Mesendoderm (in vitro differentiated cells): ENCODE results near the gene CCDC13.

Source experiments
- DNase-seq: peaks from one replicate; pipeline ENCODE4 v3.0.0; 2013
- H2AK5ac ChIP-seq: 2 replicates; pipeline ENCODE4 v1.6.1; 2013; ENCODE audit warnings: low read length, inconsistent platforms
- H2BK120ac ChIP-seq: 2 replicates; pipeline ENCODE4 v1.6.1; 2013; ENCODE audit warnings: low read depth, mild to moderate bottlenecking, low read length, moderate library complexity, mixed read lengths
- H2BK15ac ChIP-seq: replicated peaks from 2 replicates; pipeline ENCODE4 v1.6.1; 2013; ENCODE audit warnings: low read depth, mild to moderate bottlenecking, moderate library complexity
- H2BK5ac ChIP-seq: 2 replicates; pipeline ENCODE4 v1.6.1; 2013; ENCODE audit warnings: low read length, inconsistent platforms
- H3K18ac ChIP-seq: 2 replicates; pipeline ENCODE4 v1.6.1; 2013; ENCODE audit warnings: mild to moderate bottlenecking, low read length, mixed read lengths
- H3K23ac ChIP-seq: one replicate; pipeline ENCODE4 v1.6.1; 2013; ENCODE audit warnings: low read length
- H3K27ac ChIP-seq: 2 replicates; pipeline ENCODE4 v1.5.1; 2013; ENCODE audit warnings: low read depth, mild to moderate bottlenecking, inconsistent platforms, low read length, moderate library complexity
- H3K27me3 ChIP-seq: 2 replicates; pipeline ENCODE4 v1.6.1; 2013; ENCODE audit warnings: low read length, control low read depth, mild to moderate bottlenecking, inconsistent platforms; ENCODE audit not compliant: insufficient read depth, poor library complexity
- H3K36me3 ChIP-seq: 2 replicates; pipeline ENCODE4 v1.6.1; 2013; ENCODE audit warnings: low read length, inconsistent platforms; ENCODE audit not compliant: control insufficient read depth, insufficient read depth
- H3K4ac ChIP-seq: one replicate; pipeline ENCODE4 v1.6.1; 2013; ENCODE audit warnings: low read depth, mild to moderate bottlenecking, low read length, moderate library complexity
- H3K4me1 ChIP-seq: 2 replicates; pipeline ENCODE4 v1.6.1; 2013; ENCODE audit warnings: low read depth, low read length, inconsistent platforms; ENCODE audit not compliant: control insufficient read depth
- H3K4me2 ChIP-seq: 2 replicates; pipeline ENCODE4 v1.6.1; 2013; ENCODE audit warnings: low read length
- H3K4me3 ChIP-seq: 2 replicates; pipeline ENCODE4 v1.5.1; 2013; ENCODE audit warnings: mild to moderate bottlenecking, low read length
- H3K56ac ChIP-seq: one replicate; pipeline ENCODE4 v1.6.1; 2013; ENCODE audit warnings: low read length
- H3K79me1 ChIP-seq: 2 replicates; pipeline ENCODE4 v1.6.1; 2013; ENCODE audit warnings: low read length, inconsistent platforms
- H3K79me2 ChIP-seq: 2 replicates; pipeline ENCODE4 v1.6.1; 2013; ENCODE audit warnings: mild to moderate bottlenecking, low read length; ENCODE audit not compliant: control insufficient read depth, insufficient read depth
- H3K9ac ChIP-seq: 2 replicates; pipeline ENCODE4 v1.6.1; 2013; ENCODE audit warnings: low read length, inconsistent platforms
- H4K5ac ChIP-seq: one replicate; pipeline ENCODE4 v1.6.1; 2013; ENCODE audit warnings: low read length
- H4K8ac ChIP-seq: one replicate; pipeline ENCODE4 v1.6.1; 2013; ENCODE audit warnings: low read depth, mild to moderate bottlenecking, control low read depth, low read length, moderate library complexity
- WGBS: extraction: QIAGEN DNeasy Blood & Tissue Kit; methylation state at CpG from one replicate; pipeline ENCODE4 v1.1.7; 2013; ENCODE audit warnings: low lambda C conversion rate, missing lambda C conversion rate; ENCODE audit not compliant: insufficient coverage; ENCODE audit errors: extremely low coverage; 5-methylcytosine and 5-hydroxymethylcytosine counted together

The CCDC13 gene

GRCh38 chr3:42780892-42781700 is 8.0 kb upstream of the CCDC13 start:
- no peak overlapping the region for H2BK5ac ChIP-seq
- H3K27ac ChIP-seq = no peak overlapping the region
- H3K4ac ChIP-seq = no peak overlapping the region
- H2BK120ac ChIP-seq = no peak overlapping the region
- no peaks in the 10 kb centered on the region for H3K4me1 ChIP-seq
- DNase-seq = peak; percentile 79
- H3K4me3 ChIP-seq = no peak overlapping the region
- H4K5ac ChIP-seq = no peak overlapping the region
- no peak overlapping the region for H2AK5ac ChIP-seq
- H3K23ac ChIP-seq = no peak overlapping the region
- no CpG with 5 or more reads among the region's 11 CpGs for WGBS
- H3K4me2 ChIP-seq = no peak overlapping the region
- H2BK15ac ChIP-seq = no peak overlapping the region
- H3K18ac ChIP-seq = no peak overlapping the region
- no peak overlapping the region for H4K8ac ChIP-seq
- H3K36me3 ChIP-seq = peaks cover 2% of the 10 kb centered on the region
- no peak overlapping the region for H3K9ac ChIP-seq
- H3K27me3 ChIP-seq = no peaks in the 10 kb centered on the region
- H3K79me1 ChIP-seq = no peaks in the 10 kb centered on the region
- H3K79me2 ChIP-seq = no peaks in the 10 kb centered on the region
- no peak overlapping the region for H3K56ac ChIP-seq

GRCh38 chr3:42780398-42780797 is 7.3 kb upstream of the CCDC13 start:
- Histone ChIP-seq H3K23ac (no peak overlapping the region), H3K79me2 (no peaks in the 10 kb centered on the region), H3K4me3 (no peak overlapping the region), H4K8ac (no peak overlapping the region), H2BK5ac (no peak overlapping the region), H2AK5ac (no peak overlapping the region), H3K56ac (no peak overlapping the region), H2BK15ac (no peak overlapping the region), H3K27me3 (no peaks in the 10 kb centered on the region), H3K4me2 (no peak overlapping the region), H3K27ac (no peak overlapping the region), H3K36me3 (peaks cover 2% of the 10 kb centered on the region), H3K79me1 (no peaks in the 10 kb centered on the region), H3K4me1 (no peaks in the 10 kb centered on the region), H3K4ac (no peak overlapping the region), H3K9ac (no peak overlapping the region), H3K18ac (no peak overlapping the region), H2BK120ac (no peak overlapping the region), H4K5ac (no peak overlapping the region)
- no peak for DNase-seq
- no CpG with 5 or more reads among the region's 3 CpGs for WGBS

GRCh38 chr3:42778644-42779043 is 5.6 kb upstream of the CCDC13 start:
- no peak overlapping the region for H3K18ac ChIP-seq
- H2BK15ac ChIP-seq = no peak overlapping the region
- no peak overlapping the region for H3K4ac ChIP-seq
- no peak overlapping the region for H2AK5ac ChIP-seq
- DNase-seq = no peak
- no peaks in the 10 kb centered on the region for H3K79me1 ChIP-seq
- H3K4me2 ChIP-seq = no peak overlapping the region
- WGBS = no CpG with 5 or more reads among the region's 2 CpGs
- no peak overlapping the region for H3K56ac ChIP-seq
- no peaks in the 10 kb centered on the region for H3K4me1 ChIP-seq
- H2BK5ac ChIP-seq = no peak overlapping the region
- H3K9ac ChIP-seq = no peak overlapping the region
- H3K36me3 ChIP-seq = peaks cover 2% of the 10 kb centered on the region
- H3K79me2 ChIP-seq = no peaks in the 10 kb centered on the region
- H3K27ac ChIP-seq = no peak overlapping the region
- H3K4me3 ChIP-seq = no peak overlapping the region
- H4K8ac ChIP-seq = no peak overlapping the region
- no peak overlapping the region for H4K5ac ChIP-seq
- no peaks in the 10 kb centered on the region for H3K27me3 ChIP-seq
- H3K23ac ChIP-seq = no peak overlapping the region
- no peak overlapping the region for H2BK120ac ChIP-seq

GRCh38 chr3:42773409-42773751 is 327 bp upstream of the CCDC13 start:
- Histone ChIP-seq H3K18ac (no peak overlapping the region), H3K4ac (no peak overlapping the region), H2AK5ac (no peak overlapping the region), H3K23ac (no peak overlapping the region), H3K9ac (peak overlapping the region; percentile 46), H4K5ac (no peak overlapping the region), H2BK5ac (no peak overlapping the region), H3K79me2 (no peaks in the 10 kb centered on the region), H3K36me3 (no peaks in the 10 kb centered on the region), H3K4me2 (peak overlapping the region; percentile 51), H3K27me3 (no peaks in the 10 kb centered on the region), H3K56ac (peak overlapping the region; percentile 6), H3K27ac (no peak overlapping the region), H2BK120ac (no peak overlapping the region), H4K8ac (no peak overlapping the region), H3K4me1 (peaks cover 3% of the 10 kb centered on the region), H3K79me1 (no peaks in the 10 kb centered on the region), H3K4me3 (peak overlapping the region; percentile 14), H2BK15ac (no peak overlapping the region)
- WGBS = 100% methylated on average over 1 of the region's 6 CpGs
- DNase-seq = no peak

- H3K56ac ChIP-seq = no peak overlapping the region
- DNase-seq = no peak
- H3K4me2 ChIP-seq = no peak overlapping the region
- no peaks in the 10 kb centered on the region for H3K79me1 ChIP-seq
- H2BK120ac ChIP-seq = no peak overlapping the region
- no peaks in the 10 kb centered on the region for H3K79me2 ChIP-seq
- H3K4ac ChIP-seq = no peak overlapping the region
- H3K9ac ChIP-seq = no peak overlapping the region
- no peak overlapping the region for H3K27ac ChIP-seq
- H2BK5ac ChIP-seq = no peak overlapping the region
- H3K27me3 ChIP-seq = no peaks in the 10 kb centered on the region
- H4K8ac ChIP-seq = no peak overlapping the region
- H3K18ac ChIP-seq = no peak overlapping the region
- H3K4me1 ChIP-seq = peaks cover 3% of the 10 kb centered on the region
- H3K4me3 ChIP-seq = no peak overlapping the region
- no peaks in the 10 kb centered on the region for H3K36me3 ChIP-seq
- H2BK15ac ChIP-seq = no peak overlapping the region
- H2AK5ac ChIP-seq = no peak overlapping the region
- no peak overlapping the region for H4K5ac ChIP-seq
- no peak overlapping the region for H3K23ac ChIP-seq
- WGBS = no CpG with 5 or more reads among the region's 1 CpG
These were observed 1.8 kb downstream of the CCDC13 start for GRCh38 chr3:42771271-42771670.
